ENCODE data around the gene MON1A. TPM values are rescaled to one million over a fixed set of nuclear protein-coding genes. Genes with fewer than 3 reads are reported as not detected.
"Not testable (repeated sequence)": the region's sequence is repeated elsewhere in the genome, so short reads cannot be mapped to it uniquely, and the experiment has no call there.

Gene MON1A, protein sequence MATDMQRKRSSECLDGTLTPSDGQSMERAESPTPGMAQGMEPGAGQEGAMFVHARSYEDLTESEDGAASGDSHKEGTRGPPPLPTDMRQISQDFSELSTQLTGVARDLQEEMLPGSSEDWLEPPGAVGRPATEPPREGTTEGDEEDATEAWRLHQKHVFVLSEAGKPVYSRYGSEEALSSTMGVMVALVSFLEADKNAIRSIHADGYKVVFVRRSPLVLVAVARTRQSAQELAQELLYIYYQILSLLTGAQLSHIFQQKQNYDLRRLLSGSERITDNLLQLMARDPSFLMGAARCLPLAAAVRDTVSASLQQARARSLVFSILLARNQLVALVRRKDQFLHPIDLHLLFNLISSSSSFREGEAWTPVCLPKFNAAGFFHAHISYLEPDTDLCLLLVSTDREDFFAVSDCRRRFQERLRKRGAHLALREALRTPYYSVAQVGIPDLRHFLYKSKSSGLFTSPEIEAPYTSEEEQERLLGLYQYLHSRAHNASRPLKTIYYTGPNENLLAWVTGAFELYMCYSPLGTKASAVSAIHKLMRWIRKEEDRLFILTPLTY
- total RNA-seq, result 4.4 TPM

DNA sequence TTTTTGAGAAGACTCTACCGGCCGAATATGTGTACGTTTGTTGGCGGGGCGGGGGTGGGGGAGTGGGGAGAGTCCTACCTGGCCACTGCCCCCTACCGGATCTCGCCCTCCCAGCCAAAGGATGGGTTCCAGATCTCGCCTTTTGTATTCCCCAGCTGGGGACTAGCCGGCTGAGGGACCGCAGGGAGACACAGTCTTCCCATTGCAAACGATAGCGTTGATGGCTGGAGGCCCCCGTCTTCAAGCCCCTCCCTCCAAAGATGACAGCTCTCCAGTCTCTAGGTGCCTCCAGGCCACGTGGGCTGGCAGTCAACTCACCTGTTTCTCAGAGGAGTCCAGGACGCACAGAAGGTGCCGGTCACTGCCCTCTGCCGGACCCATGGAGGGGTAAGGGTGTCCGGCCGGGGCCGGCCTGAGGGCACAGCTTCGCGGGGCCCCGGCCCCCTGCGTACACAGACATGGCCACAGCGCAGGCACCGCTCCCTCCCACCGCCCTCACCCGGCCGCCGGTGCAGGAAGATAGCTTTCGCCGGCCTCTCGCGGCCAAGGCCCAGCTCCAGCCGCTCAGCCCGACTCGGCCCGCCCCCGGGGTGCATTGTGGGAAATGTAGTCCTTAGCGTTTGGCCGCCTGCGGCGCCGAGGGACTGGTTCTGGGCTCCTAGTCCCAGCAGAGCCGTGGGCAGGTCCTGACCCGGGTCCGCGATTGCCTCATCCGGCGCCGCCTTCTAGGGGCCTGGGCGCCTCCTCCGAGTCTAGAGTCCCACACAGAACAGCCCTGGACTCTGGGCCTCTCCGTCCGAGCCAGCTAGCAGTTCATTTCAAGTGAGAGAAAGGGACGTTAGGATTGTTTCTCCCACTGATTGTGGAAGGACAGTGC lies at the start of gene MON1A:
Gene MON1A, minus strand, starts transcription at position 521 of the 877 bp plus-strand sequence. CDS start 16,465 bp downstream, outside the sequence.
- DNase-seq, result peak; percentile 95

DNA sequence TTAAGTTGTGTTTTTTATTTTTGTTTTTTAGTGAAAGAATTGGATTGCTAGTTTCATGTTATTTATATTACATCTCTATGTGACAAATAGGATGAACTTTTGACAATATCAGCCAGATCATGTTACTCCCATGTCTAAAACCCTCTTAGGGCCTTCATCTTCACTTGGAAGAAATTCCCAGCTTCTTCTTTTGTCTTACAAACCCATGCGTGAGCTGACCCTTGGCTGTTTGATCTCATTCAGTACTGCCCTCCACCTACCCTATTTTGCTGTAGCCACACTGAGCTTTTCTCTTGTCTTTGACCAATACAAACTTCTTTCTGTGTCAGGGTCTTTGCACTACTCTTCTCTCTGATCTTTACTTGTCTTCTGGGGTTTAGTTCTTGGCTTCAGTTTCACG lies 47.3 kb upstream of the MON1A start:
- DNase-seq, result no peak

DNA sequence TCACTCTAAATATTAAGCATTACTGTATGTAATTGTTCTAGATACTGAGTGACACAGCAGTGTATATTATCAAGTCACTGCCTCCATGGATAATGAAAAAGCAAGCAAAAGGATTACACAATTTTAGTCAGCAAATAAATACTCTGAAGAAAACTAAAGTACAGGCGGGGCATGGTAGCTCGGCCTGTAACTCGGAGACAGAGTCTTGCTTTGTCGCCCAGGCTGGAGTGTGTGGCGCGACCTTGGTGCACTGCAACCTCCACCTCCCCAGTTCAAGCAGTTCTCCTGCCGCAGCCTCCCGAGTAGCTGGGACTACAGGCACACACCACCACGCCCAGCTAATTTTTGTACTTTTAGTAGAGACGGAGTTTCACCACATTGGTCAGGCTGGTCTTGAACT lies 43.0 kb upstream of the MON1A start:
- no peak for DNase-seq

DNA sequence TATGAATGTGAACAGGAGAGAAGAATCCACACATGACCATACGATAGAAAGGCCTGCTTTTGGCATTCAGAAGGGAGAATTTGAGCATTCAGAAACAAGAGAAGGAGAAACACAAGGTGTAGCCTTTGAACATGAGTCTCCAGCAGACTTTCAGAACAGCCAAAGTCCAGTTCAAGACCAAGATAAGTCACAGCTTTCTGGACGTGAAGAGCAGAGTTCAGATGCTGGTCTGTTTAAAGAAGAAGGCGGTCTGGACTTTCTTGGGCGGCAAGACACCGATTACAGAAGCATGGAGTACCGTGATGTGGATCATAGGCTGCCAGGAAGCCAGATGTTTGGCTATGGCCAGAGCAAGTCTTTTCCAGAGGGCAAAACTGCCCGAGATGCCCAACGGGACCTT lies 38.7 kb upstream of the MON1A start:
- no peak for DNase-seq

DNA sequence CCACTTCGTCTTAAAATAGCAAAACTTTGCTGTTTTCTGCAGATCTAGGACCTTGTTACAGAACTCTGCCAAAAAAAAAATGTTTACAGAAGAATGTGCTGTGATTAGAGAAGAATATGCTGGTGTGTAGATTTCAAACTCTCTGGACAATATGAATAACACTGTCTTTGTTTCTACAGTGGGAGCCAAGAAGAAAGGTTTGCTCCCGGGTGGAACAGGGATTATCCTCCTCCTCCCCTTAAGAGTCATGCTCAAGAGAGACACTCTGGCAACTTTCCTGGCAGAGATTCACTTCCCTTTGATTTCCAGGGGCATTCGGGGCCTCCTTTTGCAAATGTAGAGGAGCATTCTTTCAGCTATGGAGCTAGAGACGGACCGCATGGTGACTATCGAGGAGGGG lies 37.7 kb upstream of the MON1A start:
- peak; percentile 7 for DNase-seq

DNA sequence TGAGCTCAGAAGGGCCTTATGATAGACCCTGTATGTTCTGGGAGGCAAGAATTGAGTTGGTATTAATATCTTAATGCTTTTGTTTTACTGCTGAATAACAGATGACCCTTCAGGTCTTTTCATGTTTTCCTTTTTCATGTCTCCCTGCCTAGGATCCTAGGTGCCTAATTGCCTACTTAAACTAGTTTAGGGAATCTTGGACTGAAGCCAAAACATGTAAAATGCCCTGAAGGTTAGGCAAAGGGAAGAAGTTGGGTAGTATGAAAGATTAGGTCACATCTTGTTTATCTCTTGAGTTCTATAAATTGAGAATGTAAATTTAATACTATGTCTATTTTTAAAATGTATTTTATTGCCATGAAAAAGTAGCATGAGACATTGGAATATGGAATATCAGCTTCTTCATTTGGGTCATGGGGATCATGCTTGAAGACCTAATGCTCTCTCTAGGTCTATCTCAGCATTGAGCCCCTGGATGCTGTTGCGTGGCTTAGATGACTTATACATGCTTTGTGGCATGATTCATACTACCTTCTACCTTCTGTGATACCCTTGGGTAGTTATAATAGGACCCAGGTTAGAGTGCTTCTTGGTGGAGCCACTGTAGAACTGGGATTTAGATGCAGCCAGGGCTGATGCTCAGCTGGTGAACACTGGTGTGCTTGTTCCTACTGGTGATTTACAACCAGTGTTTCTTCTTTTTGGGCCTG lies 36.8 kb upstream of the MON1A start:
- no peak for DNase-seq

DNA sequence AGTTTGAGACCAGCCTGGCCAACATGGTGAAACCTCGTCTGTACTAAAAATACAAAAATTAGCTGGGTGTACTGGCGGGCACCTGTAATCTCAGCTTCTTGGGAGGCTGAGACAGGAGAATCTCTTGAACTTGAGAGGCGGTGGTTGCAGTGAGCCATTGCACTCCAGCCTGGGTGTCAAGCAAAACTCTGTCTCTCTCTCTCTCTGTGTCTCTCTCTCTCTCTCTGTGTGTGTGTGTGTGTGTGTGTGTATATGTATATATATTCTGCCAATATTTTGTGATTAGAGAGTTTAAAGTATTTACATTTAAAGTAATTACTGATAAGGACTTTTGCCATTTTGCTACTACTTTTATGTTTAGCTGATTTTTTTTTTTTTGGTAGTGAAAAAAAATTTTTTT lies 26.0 kb upstream of the MON1A start:
- no peak for DNase-seq

DNA sequence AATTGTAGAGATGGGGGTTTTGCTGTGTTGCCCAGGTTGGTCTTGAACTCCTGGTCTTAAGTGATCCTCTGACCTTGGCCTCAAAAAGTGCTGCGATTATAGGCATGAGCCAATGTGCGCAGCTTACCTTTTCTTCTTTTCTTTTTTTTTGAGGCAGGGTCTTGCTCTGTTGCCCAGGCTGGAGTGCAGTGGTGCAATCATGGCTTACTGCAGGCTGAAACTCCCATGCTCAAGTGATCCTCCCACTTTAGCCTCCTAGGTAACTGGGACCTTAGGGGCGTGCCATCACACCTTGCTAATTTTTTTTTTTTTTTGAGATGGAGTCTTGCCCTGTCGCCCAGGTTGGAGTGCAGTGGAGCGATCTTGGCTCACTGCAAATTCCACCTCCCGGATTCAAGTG lies 23.3 kb upstream of the MON1A start:
- no peak for DNase-seq

DNA sequence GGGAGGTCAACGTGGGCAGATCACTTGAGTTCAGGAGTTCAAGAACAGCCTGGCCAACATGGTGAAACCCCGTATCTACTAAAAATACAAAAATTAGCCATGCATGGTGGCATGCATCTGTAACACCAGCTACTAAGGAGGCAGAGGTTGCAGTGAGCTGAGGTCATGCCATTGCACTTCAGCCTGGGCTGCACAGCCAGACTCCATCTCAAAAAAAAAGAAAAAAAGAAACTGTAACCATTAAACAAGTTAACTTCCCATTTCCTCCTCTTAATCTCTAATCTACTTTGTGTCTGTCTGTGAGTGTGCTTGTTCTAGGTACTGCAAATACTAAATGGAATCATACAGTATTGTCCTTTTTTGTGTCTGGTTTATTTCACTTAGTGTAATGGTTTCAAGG lies 13.0 kb upstream of the MON1A start:
- DNase-seq, result no peak

DNA sequence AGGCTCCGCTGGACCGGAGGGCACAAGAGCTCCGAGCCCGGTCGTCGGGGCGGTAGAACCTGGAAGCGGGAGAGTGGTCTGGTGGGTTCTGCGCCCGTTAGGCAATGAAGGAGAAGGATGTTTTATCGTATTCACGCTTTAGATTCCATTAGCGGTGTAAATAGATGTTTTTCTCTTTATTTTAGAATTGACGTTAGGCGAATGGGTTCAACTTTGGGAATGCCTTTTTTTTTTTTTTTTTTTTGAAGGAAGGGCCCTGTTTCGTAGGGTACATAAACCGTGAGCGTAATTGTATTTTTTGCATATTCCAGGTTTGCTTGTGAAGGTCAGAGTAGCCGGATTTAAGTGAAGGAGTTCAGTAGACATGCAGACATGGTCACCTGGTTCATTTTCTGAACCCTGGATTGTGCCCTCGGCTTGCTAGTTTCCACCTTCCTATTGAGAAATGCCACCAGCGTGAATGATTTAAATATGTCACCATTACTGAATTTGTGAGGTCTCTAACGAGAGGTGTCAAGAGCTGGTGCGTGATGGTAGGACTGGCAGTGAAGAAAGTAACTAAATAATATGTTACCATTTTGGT lies 11.1 kb upstream of the MON1A start:
- DNase-seq, result no peak

DNA sequence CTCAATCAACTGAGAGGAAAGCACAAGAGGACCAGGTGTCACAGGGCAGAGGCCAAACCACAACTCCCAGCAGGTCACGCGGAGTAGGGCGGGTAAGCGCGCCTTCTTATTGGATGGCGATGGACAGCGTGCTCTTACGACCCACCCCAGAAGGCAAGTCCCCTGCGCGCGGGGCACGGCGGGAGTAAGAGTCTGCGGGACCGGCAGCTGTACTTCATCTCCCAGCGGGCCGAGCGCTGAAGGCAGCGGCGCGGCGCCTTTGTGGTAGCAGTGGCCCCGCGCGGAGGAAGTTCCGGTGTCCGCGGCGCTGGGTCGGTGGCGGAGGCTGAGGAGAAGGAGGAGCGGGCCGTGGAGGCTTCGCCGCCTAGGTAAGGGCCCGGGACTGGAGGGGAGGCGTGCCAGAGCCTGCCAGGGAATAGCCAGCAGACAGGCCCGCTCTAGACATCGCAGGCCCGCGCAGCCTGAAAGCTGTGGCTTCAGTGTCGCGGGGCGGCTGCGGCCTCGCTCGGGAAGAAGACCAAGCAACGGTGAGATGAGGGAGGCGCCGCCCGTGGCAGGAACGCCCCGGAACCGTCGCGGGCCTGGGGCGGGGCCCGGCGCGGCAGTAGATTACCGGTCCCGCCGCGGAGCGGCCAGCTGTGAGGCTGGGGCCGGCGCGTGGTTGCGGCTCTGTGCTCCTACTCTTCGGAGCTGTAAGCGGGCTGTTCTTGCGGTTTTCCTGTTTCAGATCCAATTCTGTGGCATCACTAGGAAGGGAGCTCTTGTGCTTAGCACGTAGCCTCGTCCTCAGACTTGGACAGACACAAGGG lies 10.5 kb upstream of the MON1A start, which contains the start of gene RBM6:
Gene RBM6, plus strand, starts transcription at position 293 of the 809 bp plus-strand sequence. CDS start 22,492 bp downstream, outside the sequence.
- DNase-seq, result peak; percentile 99

DNA sequence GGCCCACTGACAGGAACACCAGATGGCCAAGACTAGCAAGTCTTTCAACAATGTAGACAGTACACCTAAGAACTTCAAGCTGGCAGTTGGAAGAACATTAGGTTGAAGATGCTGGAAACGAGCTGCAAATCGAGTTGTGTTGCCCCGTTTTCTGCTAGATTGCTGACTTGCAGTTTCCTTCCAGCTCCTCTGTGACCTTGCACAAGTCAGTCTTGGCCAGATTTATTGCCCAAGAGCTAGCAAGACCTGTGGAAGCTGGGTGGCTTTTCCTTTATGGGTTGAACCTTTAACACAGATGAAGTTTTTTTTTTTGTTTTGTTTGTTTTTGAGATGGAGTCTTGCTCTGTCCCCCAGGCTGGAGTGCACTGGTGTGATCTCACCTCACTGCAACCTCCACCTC lies 7.5 kb upstream of the MON1A start:
- DNase-seq, result no peak

DNA sequence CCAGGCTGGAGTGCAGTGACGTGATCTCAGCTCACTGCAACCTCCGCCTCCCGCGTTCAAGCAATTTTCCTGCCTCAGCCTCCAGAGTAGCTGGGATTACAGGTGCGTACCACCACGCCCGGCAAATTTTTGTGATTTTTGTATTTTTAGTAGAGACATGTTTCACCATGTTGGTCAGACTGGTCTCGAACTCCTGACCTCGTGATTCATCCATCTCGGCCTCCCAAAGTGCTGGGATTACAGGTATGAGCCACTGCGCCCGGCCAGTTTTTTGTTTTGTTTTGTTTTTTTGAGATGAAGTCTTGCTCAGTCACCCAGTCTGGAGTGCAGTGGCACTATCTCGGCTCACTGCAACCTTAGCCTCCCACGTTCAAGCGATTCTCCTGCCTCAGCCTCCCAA lies 2.7 kb upstream of the MON1A start:
- DNase-seq, result not testable (repeated sequence)

DNA sequence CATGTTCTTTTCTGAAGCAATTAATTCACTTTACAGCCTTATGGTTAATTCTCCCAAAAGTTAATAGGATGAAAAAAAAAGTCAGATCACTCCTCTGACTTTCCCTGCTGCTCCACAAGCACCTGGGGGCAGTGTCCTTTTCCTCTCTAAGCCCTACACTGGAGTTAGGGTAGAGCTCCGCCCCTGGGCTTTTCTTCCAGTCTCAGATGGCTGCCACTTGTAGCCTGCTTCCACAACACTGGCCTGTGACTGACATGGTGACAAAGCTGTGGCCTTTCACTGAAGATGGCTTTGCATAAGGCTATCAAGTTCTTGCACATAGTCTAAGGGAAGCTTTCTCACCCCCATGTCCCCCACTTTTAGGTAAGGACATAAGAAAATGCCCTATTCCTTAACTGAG lies 1.3 kb upstream of the MON1A start:
- DNase-seq, result peak; percentile 10

DNA sequence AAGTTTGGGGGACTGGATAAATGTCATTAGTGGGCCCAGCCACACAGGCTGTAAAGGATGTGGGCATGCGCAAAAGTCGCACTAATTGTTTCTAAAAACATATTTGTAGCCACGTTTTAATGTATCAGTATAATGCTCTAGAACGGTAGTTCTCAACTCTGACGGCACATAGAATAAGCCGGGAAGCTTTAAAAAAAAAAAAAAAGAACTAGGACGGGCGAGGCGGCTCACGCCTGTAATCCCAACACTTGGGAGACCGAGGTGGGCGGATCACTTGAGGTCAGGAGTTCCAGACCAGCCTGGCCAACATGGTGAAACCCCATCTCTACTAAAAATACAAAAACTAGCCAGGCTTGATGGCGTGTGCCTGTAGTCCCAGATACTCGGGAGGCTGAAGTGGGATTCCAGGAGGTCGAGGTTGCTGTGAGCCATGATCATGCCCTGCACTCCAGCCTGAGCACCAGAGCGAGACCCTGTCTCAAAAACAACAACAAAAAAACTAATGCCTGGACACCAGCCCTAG lies 618 bp upstream of the MON1A start:
- DNase-seq, result no peak

DNA sequence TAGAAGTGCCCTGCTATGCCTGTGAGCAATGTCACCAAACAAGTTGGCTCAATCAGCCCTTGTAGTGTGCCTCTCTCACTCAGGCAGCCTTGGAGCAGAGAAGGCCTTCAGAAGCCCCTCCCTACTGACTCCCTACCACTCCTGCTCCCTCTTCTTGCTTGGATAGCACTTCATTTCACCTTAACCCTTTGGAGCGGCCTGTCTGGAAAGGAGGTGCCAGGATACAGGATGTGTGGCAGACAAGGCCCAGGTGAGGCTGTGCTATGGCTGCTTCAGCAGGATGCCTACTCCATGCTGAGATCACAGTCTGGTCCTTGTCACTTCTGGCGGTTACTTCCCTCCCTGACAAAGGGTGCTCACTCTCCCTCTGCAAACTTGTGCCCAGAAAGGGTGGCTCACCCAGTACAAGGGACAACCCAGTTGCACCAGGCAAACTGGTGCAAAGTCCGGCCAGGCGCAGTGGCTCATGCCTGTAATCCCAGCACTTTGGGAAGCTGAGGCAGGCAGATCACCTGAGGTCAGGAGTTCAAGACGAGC lies 1.1 kb downstream of the MON1A start:
- DNase-seq, result no peak

DNA sequence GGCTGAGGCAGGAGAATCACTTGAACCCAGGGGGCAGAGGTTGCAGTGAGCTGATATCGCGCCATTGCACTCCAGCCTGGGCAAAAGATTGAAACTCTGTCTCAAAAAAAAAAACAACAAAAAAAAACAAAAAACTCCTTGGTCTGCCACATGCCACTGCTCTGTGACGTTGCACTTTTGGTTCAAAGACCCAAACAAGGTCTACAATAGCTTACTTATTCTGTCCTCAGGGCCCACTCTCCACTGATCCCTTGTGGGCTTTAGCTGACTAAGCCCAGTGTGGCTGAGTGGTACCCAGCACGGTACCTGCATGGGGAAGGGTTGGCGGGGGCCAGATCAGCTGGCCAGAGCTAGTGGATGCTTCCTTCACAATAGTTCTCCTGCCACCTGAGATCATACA lies 1.8 kb downstream of the MON1A start:
- DNase-seq, result no peak

DNA sequence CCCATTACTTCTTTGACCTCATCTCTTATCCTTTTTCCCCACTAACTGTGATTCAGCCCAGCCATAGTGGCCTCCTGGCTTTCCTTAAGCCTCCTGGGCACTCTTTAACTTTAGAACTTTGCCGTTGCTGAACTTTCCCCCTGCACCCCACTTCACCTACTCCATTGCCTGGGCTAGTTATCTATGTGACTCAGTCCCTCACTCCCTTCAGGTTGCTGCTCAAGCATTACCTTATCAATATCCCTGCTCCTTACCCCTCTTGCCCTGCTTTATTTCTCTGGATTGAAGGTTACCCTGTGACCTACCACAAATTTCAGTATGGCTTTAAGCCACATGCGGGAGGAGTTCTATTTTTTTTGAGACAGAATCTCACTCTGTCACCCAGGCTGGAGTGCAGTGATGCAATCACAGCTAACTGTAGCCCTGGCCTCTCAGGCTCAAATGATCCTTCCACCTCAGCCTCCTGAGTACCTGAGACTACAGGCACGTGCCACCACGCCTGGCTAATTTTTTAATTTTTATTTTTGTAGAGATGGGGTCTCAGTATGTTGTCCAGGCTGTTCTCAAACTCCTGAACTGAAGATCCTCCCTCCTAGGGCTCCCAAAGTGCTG lies 3.4 kb downstream of the MON1A start:
- DNase-seq, result no peak

DNA sequence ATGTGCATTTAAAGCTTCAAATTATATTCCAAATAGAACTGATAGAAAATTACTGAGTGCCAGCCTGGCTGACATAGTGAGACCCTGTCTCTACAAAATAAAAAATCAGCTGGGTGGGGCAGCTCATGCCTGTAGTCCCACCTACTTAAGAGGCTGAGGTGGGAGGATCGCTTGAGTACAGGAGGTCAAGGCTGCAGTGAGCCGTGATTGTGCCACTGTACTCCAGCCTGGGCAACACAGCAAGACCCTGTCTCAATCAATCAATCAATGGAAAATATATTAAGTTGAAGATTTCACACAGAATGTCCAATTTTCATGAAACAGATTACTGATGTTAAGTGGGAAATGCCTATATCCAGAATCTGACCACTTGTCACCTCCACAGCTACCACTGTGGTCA lies 4.1 kb downstream of the MON1A start:
- DNase-seq, result no peak

DNA sequence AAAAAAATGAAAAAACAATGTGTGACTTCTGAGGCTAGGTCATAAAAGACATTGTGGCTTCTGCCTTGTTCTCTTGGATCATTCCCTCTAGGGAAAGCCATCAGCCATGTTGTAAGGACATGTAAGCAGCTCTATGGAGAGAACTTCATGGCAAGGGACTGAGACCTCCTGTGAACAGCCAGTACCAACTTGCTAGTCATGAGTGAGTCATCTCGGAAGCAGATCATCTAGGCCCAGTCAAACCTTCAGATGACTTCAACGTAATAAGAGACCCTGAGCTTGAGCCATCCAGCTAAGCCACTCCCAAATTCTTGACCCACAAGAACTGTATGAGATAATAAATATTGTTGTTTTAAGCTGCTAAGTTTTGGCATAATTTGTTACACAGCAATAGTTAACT lies 4.9 kb downstream of the MON1A start:
- DNase-seq, result no peak
